ENCODE measurements around the gene ALDH7A1. TPM values are rescaled to one million over a fixed set of nuclear protein-coding genes. Genes with fewer than 3 reads are reported as not detected.

The ALDH7A1 gene
- total RNA-seq, 1 experiment from 2014 or later, result 40.1 TPM

GRCh38 chr5:126497506-126497905 lies 97.5 kb downstream of the ALDH7A1 start:
- no peak for DNase-seq (ENCODE audit: low read depth)
- in situ Hi-C loops (cut with HindIII; ENCODE audit: low pct_unique_long_range_greater_than_20kb, low sequenced_read_pairs), result no loop called here

- in situ Hi-C loops (cut with HindIII; ENCODE audit: low pct_unique_long_range_greater_than_20kb, low sequenced_read_pairs), result no loop called here
Observed at GRCh38 chr5:126494393-126494792, 100.6 kb downstream of the ALDH7A1 start.

DNA sequence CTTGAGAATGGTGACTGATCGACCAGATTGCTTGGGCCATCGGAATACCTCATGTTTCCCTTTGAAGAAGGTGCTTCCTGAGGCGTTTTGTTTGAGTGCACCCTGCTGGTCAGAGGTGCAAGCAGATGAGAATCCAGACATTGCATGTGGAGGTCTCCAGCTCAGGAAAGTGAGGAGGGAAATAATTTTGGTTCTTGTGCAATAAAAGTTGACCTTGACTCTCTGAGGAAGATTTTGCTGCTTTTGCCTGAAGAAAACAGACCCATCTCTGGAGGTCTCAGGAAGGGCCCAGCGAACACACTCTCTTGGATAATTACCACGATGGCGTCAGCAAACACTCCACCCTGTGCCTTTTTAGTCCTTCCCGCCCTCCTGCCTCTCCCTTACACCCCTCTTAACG lies 102.1 kb downstream of the ALDH7A1 start:
- no peak for DNase-seq (ENCODE audit: low read depth)
- in situ Hi-C loops (cut with HindIII; ENCODE audit: low pct_unique_long_range_greater_than_20kb, low sequenced_read_pairs), result no loop called here

More at GRCh38 chr5:126494393-126494792, 100.6 kb downstream of the ALDH7A1 start:
- no peak for DNase-seq (ENCODE audit: low read depth)

GRCh38 chr5:126490167-126490940 lies 104.7 kb downstream of the ALDH7A1 start:
- in situ Hi-C loops (cut with HindIII; ENCODE audit: low pct_unique_long_range_greater_than_20kb, low sequenced_read_pairs), result no loop called here
- DNase-seq (ENCODE audit: low read depth), result no peak

DNA sequence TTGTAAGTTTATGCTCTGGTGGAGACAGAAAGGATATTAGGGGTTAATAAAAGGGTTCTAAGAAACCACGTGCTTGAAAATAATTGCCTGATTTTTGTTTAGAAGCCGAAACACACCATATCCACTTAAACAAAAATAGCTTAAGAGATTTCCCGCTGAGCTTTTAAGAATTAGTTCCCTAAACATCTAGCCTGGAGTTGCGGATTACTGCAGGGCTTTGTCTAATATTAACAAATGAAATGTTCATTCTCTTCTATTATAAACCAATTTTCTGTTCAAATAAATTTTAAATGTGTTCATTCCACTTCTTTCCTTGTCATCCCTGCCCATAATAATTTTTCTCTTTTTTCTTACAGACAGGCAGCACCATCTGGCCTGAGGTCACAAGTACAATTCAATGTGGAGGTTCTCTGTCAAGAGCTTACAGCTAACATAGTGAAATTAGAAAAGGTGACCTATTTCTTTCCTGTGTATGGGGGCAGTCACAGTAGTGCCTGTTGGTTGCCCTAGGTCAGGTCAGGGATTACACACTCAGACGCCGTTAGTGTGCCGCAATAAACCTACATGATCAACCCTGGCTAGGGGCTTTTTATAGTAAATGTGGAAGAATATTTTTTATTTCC lies 106.5 kb downstream of the ALDH7A1 start:
- in situ Hi-C loops (cut with HindIII; ENCODE audit: low pct_unique_long_range_greater_than_20kb, low sequenced_read_pairs), result no loop called here
- DNase-seq (ENCODE audit: low read depth), result no peak

GRCh38 chr5:126487596-126487995 lies 107.4 kb downstream of the ALDH7A1 start:
- in situ Hi-C loops (cut with HindIII; ENCODE audit: low pct_unique_long_range_greater_than_20kb, low sequenced_read_pairs), result no loop called here
- DNase-seq (ENCODE audit: low read depth), result no peak

DNA sequence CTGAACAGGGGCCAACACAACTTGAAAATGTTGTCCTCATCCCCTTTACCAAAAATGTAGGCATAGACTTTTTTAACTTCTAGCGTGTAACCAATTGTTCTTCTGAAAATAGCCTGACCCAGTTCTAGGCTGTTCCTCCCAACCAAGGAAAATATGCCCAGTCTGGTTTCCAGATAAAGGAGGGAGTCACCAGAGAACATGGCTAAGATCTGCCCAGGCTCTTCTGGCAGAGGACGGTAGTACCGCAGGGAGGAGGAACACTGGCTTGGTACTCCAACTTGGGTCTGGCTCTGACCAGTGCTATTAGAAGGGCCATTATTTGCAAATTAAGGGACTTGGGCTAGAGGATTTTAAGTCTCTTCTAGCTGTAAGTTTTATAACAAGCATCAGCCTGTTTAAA lies 108.7 kb downstream of the ALDH7A1 start:
- in situ Hi-C loops (cut with HindIII; ENCODE audit: low pct_unique_long_range_greater_than_20kb, low sequenced_read_pairs), result no loop called here

GRCh38 chr5:126484253-126484652 lies 110.8 kb downstream of the ALDH7A1 start:
- in situ Hi-C loops (cut with HindIII; ENCODE audit: low pct_unique_long_range_greater_than_20kb, low sequenced_read_pairs), result no loop called here
- DNase-seq (ENCODE audit: low read depth), result no peak

More for the DNA sequence above, 108.7 kb downstream of the ALDH7A1 start:
- DNase-seq (ENCODE audit: low read depth), result no peak

- in situ Hi-C loops (cut with HindIII; ENCODE audit: low pct_unique_long_range_greater_than_20kb, low sequenced_read_pairs), result no loop called here
- peak; percentile 18 for DNase-seq (ENCODE audit: low read depth)
Observed at GRCh38 chr5:126483156-126483555, 111.9 kb downstream of the ALDH7A1 start.

- in situ Hi-C loops (cut with HindIII; ENCODE audit: low pct_unique_long_range_greater_than_20kb, low sequenced_read_pairs), result no loop called here
- DNase-seq (ENCODE audit: low read depth), result no peak
Observed at GRCh38 chr5:126482591-126482990, 112.4 kb downstream of the ALDH7A1 start.

GRCh38 chr5:126481243-126481642 lies 113.8 kb downstream of the ALDH7A1 start:
- DNase-seq (ENCODE audit: low read depth), result peak; percentile 29
- in situ Hi-C loops (cut with HindIII; ENCODE audit: low pct_unique_long_range_greater_than_20kb, low sequenced_read_pairs), result no loop called here

Other genes starting within 250 kb of the ALDH7A1 start
- gene GRAMD2B, start 171.8 kb downstream of the ALDH7A1 start, total RNA-seq (2014; rRNA removed; shearing (Covaris generic); ENCODE audit: low replicate concordance), result 38.3 and 50.4 TPM in 2 replicates
- gene PHAX, start 5.7 kb upstream of the ALDH7A1 start, total RNA-seq (2014; rRNA removed; shearing (Covaris generic); ENCODE audit: low replicate concordance), result 30.8 and 42.4 TPM in 2 replicates
- 206 and 220 TPM in 2 replicates for gene LMNB1, start 181.9 kb upstream of the ALDH7A1 start, total RNA-seq (2014; rRNA removed; shearing (Covaris generic); ENCODE audit: low replicate concordance)

All from Caki2 (cell line).